IMR-90 (cell line): ENCODE measurements around the gene C17orf67. TPM values are rescaled to one million over a fixed set of nuclear protein-coding genes. Genes with fewer than 3 reads are reported as not detected.

ENCODE experiments used
- ATAC-seq: fragments of 200-7000 bp; cut with Tn5 transposase; 2 replicates; pipeline ENCODE4 v1.9.1; 2020; ENCODE audit warnings: low read depth, mild to moderate bottlenecking, moderate library complexity
- BruUV-seq: library from RNA; stranded (reverse); fragments of 400-500 nt; replicated peaks from 2 replicates; lab custom pipeline; 2021; lab: Mats Ljungman, UMichigan
- CTCF ChIA-PET: fragments of 300-600 bp; formaldehyde crosslinking; extraction: SDS; loops from one replicate; lab custom pipeline; 2021; ENCODE audit warnings: antibody characterized with exemption; lab: Yijun Ruan, JAX
- POLR2A ChIA-PET: fragments of 300-600 bp; sonication (Branson Sonifier 250); formaldehyde crosslinking; loops from one replicate; lab custom pipeline; 2022; ENCODE audit warnings: antibody characterized with exemption; ENCODE audit not compliant: unreplicated experiment; lab: Charles Lee
- DNase-seq: peaks from one replicate; pipeline ENCODE4 v3.0.0; 2013
- H2AFZ ChIP-seq: replicated peaks from 2 replicates; pipeline ENCODE3; 2013; ENCODE audit warnings: low read length, mild to moderate bottlenecking; ENCODE audit not compliant: poor library complexity
- H2AK5ac ChIP-seq: 2 replicates; pipeline ENCODE4 v1.6.1; 2013; ENCODE audit warnings: low read depth, low read length, inconsistent platforms
- H2AK9ac ChIP-seq: replicated peaks from 2 replicates; pipeline ENCODE3; 2013; ENCODE audit warnings: mild to moderate bottlenecking, low read depth, low read length, moderate library complexity; ENCODE audit not compliant: poor library complexity
- H2BK120ac ChIP-seq: 2 replicates; pipeline ENCODE4 v1.6.1; 2013; ENCODE audit warnings: low read depth, low read length, inconsistent platforms
- H2BK15ac ChIP-seq: 3 replicates; pipeline ENCODE4 v1.6.1; 2013; ENCODE audit warnings: low read depth, low read length, inconsistent platforms
- H2BK20ac ChIP-seq: 2 replicates; pipeline ENCODE4 v1.6.1; 2013; ENCODE audit warnings: low read depth, mild to moderate bottlenecking, inconsistent platforms, low read length, moderate library complexity
- H2BK5ac ChIP-seq: 2 replicates; pipeline ENCODE4 v1.6.1; 2013; ENCODE audit warnings: mild to moderate bottlenecking, low read depth, low read length, inconsistent platforms; ENCODE audit not compliant: poor library complexity, severe bottlenecking
- H3K14ac ChIP-seq: replicated peaks from 2 replicates; pipeline ENCODE4 v1.6.1; 2013; ENCODE audit warnings: low read depth, low read length, inconsistent platforms
- H3K18ac ChIP-seq: 2 replicates; pipeline ENCODE4 v1.6.1; 2013; ENCODE audit warnings: low read depth, low read length, control low read depth
- H3K23ac ChIP-seq: 2 replicates; pipeline ENCODE4 v1.6.1; 2013; ENCODE audit warnings: low read depth, low read length, inconsistent platforms
- H3K27ac ChIP-seq: 2 replicates; pipeline ENCODE4 v1.5.1; 2013; ENCODE audit warnings: mild to moderate bottlenecking, control low read depth, low read length; ENCODE audit not compliant: insufficient read depth
- H3K27me3 ChIP-seq: 2 replicates; pipeline ENCODE4 v1.6.1; 2013; ENCODE audit warnings: low read length; ENCODE audit not compliant: control insufficient read depth, insufficient read depth
- H3K36me3 ChIP-seq: 2 replicates; pipeline ENCODE4 v1.6.1; 2013; ENCODE audit warnings: low read length, mixed read lengths; ENCODE audit not compliant: control insufficient read depth, insufficient read depth
- H3K4ac ChIP-seq: 2 replicates; pipeline ENCODE4 v1.6.1; 2013; ENCODE audit warnings: low read depth, low read length, inconsistent platforms
- H3K4me1 ChIP-seq: 2 replicates; pipeline ENCODE4 v1.6.1; 2013; ENCODE audit warnings: low read length, mixed read lengths; ENCODE audit not compliant: control insufficient read depth, insufficient read depth
- H3K4me2 ChIP-seq: 2 replicates; pipeline ENCODE4 v1.6.1; 2013; ENCODE audit warnings: low read depth, mild to moderate bottlenecking, control low read depth, low read length, moderate library complexity
- H3K4me3 ChIP-seq: 2 replicates; pipeline ENCODE4 v1.5.1; 2013; ENCODE audit warnings: low read depth, mild to moderate bottlenecking, control low read depth, low read length, moderate library complexity; ENCODE audit not compliant: insufficient read depth
- H3K56ac ChIP-seq: 2 replicates; pipeline ENCODE4 v1.6.1; 2013; ENCODE audit warnings: low read length, inconsistent platforms; ENCODE audit not compliant: insufficient read depth; ENCODE audit errors: extremely low read depth
- H3K79me1 ChIP-seq, 2 experiments: 2 replicates each; pipeline ENCODE4 v1.6.1; 2013; ENCODE audit warnings: low read length in 2 of 2, inconsistent platforms in 1 of 2, low read depth in 1 of 2
- H3K9ac ChIP-seq: 2 replicates; pipeline ENCODE4 v1.6.1; 2013; ENCODE audit warnings: low read depth, low read length, control low read depth
- H3K9me1 ChIP-seq: 2 replicates; pipeline ENCODE4 v1.6.1; 2013; ENCODE audit warnings: low read length, inconsistent platforms; ENCODE audit not compliant: insufficient read depth
- H3K9me3 ChIP-seq: 2 replicates; pipeline ENCODE4 v1.6.1; 2013; ENCODE audit warnings: low read length; ENCODE audit not compliant: control insufficient read depth, insufficient read depth
- H4K20me1 ChIP-seq: 2 replicates; pipeline ENCODE4 v1.6.1; 2013; ENCODE audit warnings: low read length, inconsistent platforms; ENCODE audit not compliant: insufficient read depth
- H4K5ac ChIP-seq: 2 replicates; pipeline ENCODE4 v1.6.1; 2013; ENCODE audit warnings: mild to moderate bottlenecking, low read depth, low read length, control low read depth
- H4K8ac ChIP-seq, 2 experiments: 2 replicates each; pipeline ENCODE4 v1.6.1; 2013; ENCODE audit warnings: low read depth in 2 of 2, low read length in 2 of 2, control low read depth in 1 of 2, inconsistent platforms in 1 of 2
- H4K91ac ChIP-seq: 2 replicates; pipeline ENCODE4 v1.6.1; 2013; ENCODE audit warnings: low read depth, low read length, inconsistent platforms; ENCODE audit not compliant: insufficient read depth
- MAFK ChIP-seq: IDR thresholded peaks from 2 replicates; pipeline ENCODE4 v1.6.1; 2012; ENCODE audit warnings: low read depth, low read length, improper control_type of control experiment
- RCOR1 ChIP-seq: IDR thresholded peaks from 2 replicates; pipeline ENCODE4 v1.6.1; 2012; ENCODE audit warnings: mild to moderate bottlenecking, low read length, improper control_type of control experiment; ENCODE audit not compliant: insufficient replicate concordance
- WGBS, 2 experiments: methylation state at CpG; one replicate each; pipeline versions ENCODE4 v1.1.5 to v1.1.7; 2013; ENCODE audit warnings: missing lambda C conversion rate in 2 of 2; ENCODE audit not compliant: insufficient read length in 1 of 2; ENCODE audit errors: extremely low coverage in 2 of 2; 5-methylcytosine and 5-hydroxymethylcytosine counted together
- dilution Hi-C: fragments of 300-500 bp; cut with HindIII; formaldehyde crosslinking; loops from one replicate; pipeline ENCODE4 v1.14.3; 2018; ENCODE audit warnings: low sequenced_read_pairs; ENCODE audit not compliant: unreplicated experiment
- in situ Hi-C: fragments of 300-500 bp; cut with MboI; formaldehyde crosslinking; loops from 3 replicates; pipeline ENCODE4 v1.14.3; 2019; ENCODE audit warnings: low sequenced_read_pairs, inconsistent platforms, mixed read lengths
- intact Hi-C: fragments of 100-400 bp; cut with micrococcal nuclease; formaldehyde crosslinking; loops from 2 replicates; pipeline ENCODE4 v1.10.0; 2022
- polyA plus RNA-seq, 3 experiments: library from polyadenylated mRNA; depleted of rRNA; stranded (reverse); fragments of >200 nt; gene quantifications; 2 replicates each; pipeline ENCODE4 v1.2.3, GENCODE V29; 2012; ENCODE audit warnings: low replicate concordance in 1 of 3
- total RNA-seq: library from RNA; depleted of rRNA; stranded (reverse); fragments of >200 nt; gene quantifications from 2 replicates; pipeline ENCODE4 v1.2.3, GENCODE V29; 2012
- TF ChIP-seq, protein P1 (sequence below): fragments of 150-350 bp; IDR thresholded peaks from 2 replicates; pipeline ENCODE4 v1.6.1; 2016; ENCODE audit warnings: low read depth, mild to moderate bottlenecking, low read length, moderate library complexity, borderline replicate concordance
- TF ChIP-seq, protein P2 (sequence below): conservative IDR thresholded peaks from 2 replicates; pipeline ENCODE4 v1.5.1; 2012; ENCODE audit warnings: mild to moderate bottlenecking, low read depth, low read length, improper control_type of control experiment

Gene C17orf67
- total and polyA plus RNA-seq, 2 of the 4 experiments (the other 2 are of a cell fraction): 0.18 to 1.1 TPM

DNA sequence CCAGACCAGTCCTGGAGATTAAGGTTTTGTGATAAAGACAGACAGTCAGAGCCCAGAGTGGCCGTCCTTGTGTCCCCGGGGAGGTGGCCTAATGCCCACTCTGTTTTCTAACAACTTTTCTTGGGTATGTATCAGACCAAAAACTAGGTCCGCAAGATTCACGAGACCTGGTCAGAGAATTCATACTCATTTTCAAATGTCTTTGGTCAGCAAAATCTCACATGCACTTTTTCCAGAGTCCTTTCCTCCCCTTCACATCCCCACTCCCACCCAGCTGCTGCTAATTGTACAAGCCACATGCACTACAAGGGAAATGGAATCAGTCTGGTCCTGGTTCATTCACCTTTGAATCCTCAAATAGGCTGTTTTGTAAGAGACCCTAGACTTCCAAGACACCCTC lies 61.7 kb downstream of the C17orf67 start:
- POLR2A ChIA-PET: interaction anchor here (0.5 kb wide), 1 partner anchor 17 kb away, joined by 4 read pairs; no protein-coding TSS in a partner anchor
- Histone ChIP-seq H3K23ac (no peak overlapping the region; the same call in 1 of the 2 replicates), H3K4me1 (no peaks in the 10 kb centered on the region), H2AK5ac (no peak overlapping the region), H3K9ac (no peak overlapping the region), H4K91ac (no peak overlapping the region), H3K4me3 (no peak overlapping the region), H3K4ac (no peak overlapping the region), H2AFZ (no peak overlapping the region), H3K9me3 (no peaks in the 10 kb centered on the region), H3K4me2 (no peak overlapping the region), H2BK120ac (no peak overlapping the region), H2BK15ac (no peak overlapping the region), H4K20me1 (no peaks in the 10 kb centered on the region), H3K18ac (no peak overlapping the region), H3K9me1 (no peaks in the 10 kb centered on the region), H2BK5ac (no peak overlapping the region), H3K56ac (no peak overlapping the region), H3K14ac (no peak overlapping the region), H3K79me1 (no peaks in the 10 kb centered on the region), H4K5ac (no peak overlapping the region), H4K8ac (no peak overlapping the region; a peak in 1 of 4 replicates), H2BK20ac (no peak overlapping the region), H3K36me3 (no peaks in the 10 kb centered on the region), H2AK9ac (no peak overlapping the region), H3K27me3 (peaks cover 2% of the 10 kb centered on the region; the same call in 1 of the 2 replicates), H3K27ac (no peak overlapping the region)
- in situ Hi-C loops (loop anchor here (10.0 kb wide), 2 partner anchors 47 to 177 kb away; partner anchors contain the start of gene NOG), dilution Hi-C loops (no loop called here), intact Hi-C loops (no loop called here)
- CTCF ChIA-PET: no interaction called here
- 95% methylated on average over 4 of the region's 4 CpGs; no CpG with 5 or more reads in 1 of the 2 experiments for WGBS, 2 experiments
- peak; percentile 55 for TF ChIP-seq MAFK
- no peak for TF ChIP-seq RCOR1
- TF ChIP-seq, protein P1, sequence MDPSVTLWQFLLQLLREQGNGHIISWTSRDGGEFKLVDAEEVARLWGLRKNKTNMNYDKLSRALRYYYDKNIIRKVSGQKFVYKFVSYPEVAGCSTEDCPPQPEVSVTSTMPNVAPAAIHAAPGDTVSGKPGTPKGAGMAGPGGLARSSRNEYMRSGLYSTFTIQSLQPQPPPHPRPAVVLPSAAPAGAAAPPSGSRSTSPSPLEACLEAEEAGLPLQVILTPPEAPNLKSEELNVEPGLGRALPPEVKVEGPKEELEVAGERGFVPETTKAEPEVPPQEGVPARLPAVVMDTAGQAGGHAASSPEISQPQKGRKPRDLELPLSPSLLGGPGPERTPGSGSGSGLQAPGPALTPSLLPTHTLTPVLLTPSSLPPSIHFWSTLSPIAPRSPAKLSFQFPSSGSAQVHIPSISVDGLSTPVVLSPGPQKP: no peak
- TF ChIP-seq, protein P2, sequence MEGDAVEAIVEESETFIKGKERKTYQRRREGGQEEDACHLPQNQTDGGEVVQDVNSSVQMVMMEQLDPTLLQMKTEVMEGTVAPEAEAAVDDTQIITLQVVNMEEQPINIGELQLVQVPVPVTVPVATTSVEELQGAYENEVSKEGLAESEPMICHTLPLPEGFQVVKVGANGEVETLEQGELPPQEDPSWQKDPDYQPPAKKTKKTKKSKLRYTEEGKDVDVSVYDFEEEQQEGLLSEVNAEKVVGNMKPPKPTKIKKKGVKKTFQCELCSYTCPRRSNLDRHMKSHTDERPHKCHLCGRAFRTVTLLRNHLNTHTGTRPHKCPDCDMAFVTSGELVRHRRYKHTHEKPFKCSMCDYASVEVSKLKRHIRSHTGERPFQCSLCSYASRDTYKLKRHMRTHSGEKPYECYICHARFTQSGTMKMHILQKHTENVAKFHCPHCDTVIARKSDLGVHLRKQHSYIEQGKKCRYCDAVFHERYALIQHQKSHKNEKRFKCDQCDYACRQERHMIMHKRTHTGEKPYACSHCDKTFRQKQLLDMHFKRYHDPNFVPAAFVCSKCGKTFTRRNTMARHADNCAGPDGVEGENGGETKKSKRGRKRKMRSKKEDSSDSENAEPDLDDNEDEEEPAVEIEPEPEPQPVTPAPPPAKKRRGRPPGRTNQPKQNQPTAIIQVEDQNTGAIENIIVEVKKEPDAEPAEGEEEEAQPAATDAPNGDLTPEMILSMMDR: no peak
- ATAC-seq: no peak
- DNase-seq: no peak
- no TSS peak for BruUV-seq
